Neural cell (in vitro differentiated cells): ENCODE measurements around the gene ISG20. TPM values are rescaled to one million over a fixed set of nuclear protein-coding genes. Genes with fewer than 3 reads are reported as not detected.

Experiments
- H2AFZ ChIP-seq: fragments of 200-600, 300-800 bp; sonication (generic), shearing (Covaris generic); 2 replicates; pipeline ENCODE4 v1.6.0; 2014; ENCODE audit warnings: low read depth, mild to moderate bottlenecking, antibody characterized with exemption, low read length, moderate library complexity
- H3F3A ChIP-seq: fragments of 200-600 bp; shearing (Covaris generic); 2 replicates; pipeline ENCODE4 v1.6.1; 2016; ENCODE audit warnings: mild to moderate bottlenecking, moderate library complexity, mixed read lengths, antibody characterized with exemption, low read length; ENCODE audit not compliant: insufficient read depth, poor library complexity, severe bottlenecking
- H3K27ac ChIP-seq: fragments of 200-600, 300-800 bp; sonication (generic), shearing (Covaris generic); 2 replicates; pipeline ENCODE4 v1.5.1; 2014; ENCODE audit warnings: mild to moderate bottlenecking, low read length, moderate library complexity
- H3K27me3 ChIP-seq: fragments of 300-800, 200-600 bp; sonication (generic), shearing (Covaris generic); 2 replicates; pipeline ENCODE4 v1.6.0; 2014; ENCODE audit warnings: mild to moderate bottlenecking, low read depth, low read length, moderate library complexity; ENCODE audit not compliant: insufficient read depth
- H3K36me3 ChIP-seq: fragments of 300-800, 200-600 bp; sonication (generic), shearing (Covaris generic); 2 replicates; pipeline ENCODE4 v1.5.1; 2014; ENCODE audit warnings: mild to moderate bottlenecking, antibody characterized with exemption, low read length, moderate library complexity; ENCODE audit not compliant: insufficient read depth
- H3K4me2 ChIP-seq: fragments of 300-800, 200-600 bp; sonication (generic), shearing (Covaris generic); 2 replicates; pipeline ENCODE4 v1.6.0; 2014; ENCODE audit warnings: mild to moderate bottlenecking, low read length
- H3K4me3 ChIP-seq: fragments of 300-800, 200-600 bp; sonication (generic), shearing (Covaris generic); 2 replicates; pipeline ENCODE4 v1.5.1; 2014; ENCODE audit warnings: mild to moderate bottlenecking, low read length, moderate library complexity
- H3K79me2 ChIP-seq: fragments of 200-600 bp; shearing (Covaris generic); replicated peaks from 2 replicates; pipeline ENCODE4 v1.6.0; 2014; ENCODE audit warnings: mild to moderate bottlenecking, low read length, moderate library complexity; ENCODE audit not compliant: insufficient read depth
- H3K9ac ChIP-seq: fragments of 300-800, 200-600 bp; sonication (generic), shearing (Covaris generic); 2 replicates; pipeline ENCODE4 v1.6.1; 2016; ENCODE audit warnings: mild to moderate bottlenecking, low read length, mixed read lengths
- H3K9me2 ChIP-seq: fragments of 200-600 bp; shearing (Covaris generic); 2 replicates; pipeline ENCODE4 v1.6.1; 2016; ENCODE audit warnings: mild to moderate bottlenecking, low read length, mixed read lengths; ENCODE audit not compliant: insufficient read depth
- H3K9me3 ChIP-seq: fragments of 200-600, 300-800 bp; sonication (generic), shearing (Covaris generic); 2 replicates; pipeline ENCODE4 v1.6.1; 2016; ENCODE audit warnings: mild to moderate bottlenecking, mixed run types, low read length, moderate library complexity, mixed read lengths
- H4K20me1 ChIP-seq: fragments of 200-600 bp; shearing (Covaris generic); 2 replicates; pipeline ENCODE4 v1.6.1; 2016; ENCODE audit warnings: mild to moderate bottlenecking, mixed run types; ENCODE audit not compliant: insufficient read depth
- EP300 ChIP-seq: fragments of 450-650 bp; conservative IDR thresholded peaks from 2 replicates; pipeline ENCODE4 v1.6.1; 2014; ENCODE audit warnings: antibody characterized with exemption, mild to moderate bottlenecking, moderate library complexity; ENCODE audit not compliant: poor library complexity, severe bottlenecking
- EZH2 ChIP-seq: fragments of 200-600, 300-800 bp; shearing (Covaris generic), sonication (generic); IDR thresholded peaks from 2 replicates; pipeline ENCODE4 v1.6.1; 2014; ENCODE audit warnings: antibody characterized with exemption, low read length, borderline replicate concordance, mild to moderate bottlenecking; ENCODE audit not compliant: insufficient read depth, poor library complexity, severe bottlenecking
- MXI1 ChIP-seq: fragments of 450-650 bp; conservative IDR thresholded peaks from 2 replicates; pipeline ENCODE4 v1.6.1; 2014; ENCODE audit warnings: antibody characterized with exemption, mild to moderate bottlenecking; ENCODE audit not compliant: poor library complexity, severe bottlenecking
- POLR2AphosphoS5 ChIP-seq: IDR thresholded peaks from 2 replicates; pipeline ENCODE4 v1.6.1; 2012
- RAD21 ChIP-seq: fragments of 450-650 bp; conservative IDR thresholded peaks from 2 replicates; pipeline ENCODE4 v1.6.1; 2014; ENCODE audit warnings: antibody characterized with exemption, mild to moderate bottlenecking, moderate library complexity
- SMC3 ChIP-seq: fragments of 450-650 bp; conservative IDR thresholded peaks from 2 replicates; pipeline ENCODE4 v1.6.1; 2014; ENCODE audit warnings: antibody characterized with exemption, mild to moderate bottlenecking, moderate library complexity; ENCODE audit not compliant: poor library complexity
- TAF1 ChIP-seq: IDR thresholded peaks from 2 replicates; pipeline ENCODE4 v1.6.1; 2012; ENCODE audit warnings: low read depth
- polyA plus RNA-seq: library from polyadenylated mRNA; depleted of rRNA; stranded (reverse); fragments of >200 nt; gene quantifications from 2 replicates; pipeline ENCODE4 v1.2.3, GENCODE V29; 2014
- TF ChIP-seq, protein P1 (sequence below): IDR thresholded peaks from 2 replicates; pipeline ENCODE4 v1.6.1; 2012; ENCODE audit warnings: borderline replicate concordance
- TF ChIP-seq, protein P2 (sequence below): fragments of 450-650 bp; IDR thresholded peaks from 2 replicates; pipeline ENCODE4 v1.5.1; 2014; ENCODE audit warnings: antibody characterized with exemption, mild to moderate bottlenecking, moderate library complexity; ENCODE audit not compliant: poor library complexity, severe bottlenecking

ISG20 gene
- polyA plus RNA-seq, 1 donor from 2014 or later = 0.88 TPM

DNA sequence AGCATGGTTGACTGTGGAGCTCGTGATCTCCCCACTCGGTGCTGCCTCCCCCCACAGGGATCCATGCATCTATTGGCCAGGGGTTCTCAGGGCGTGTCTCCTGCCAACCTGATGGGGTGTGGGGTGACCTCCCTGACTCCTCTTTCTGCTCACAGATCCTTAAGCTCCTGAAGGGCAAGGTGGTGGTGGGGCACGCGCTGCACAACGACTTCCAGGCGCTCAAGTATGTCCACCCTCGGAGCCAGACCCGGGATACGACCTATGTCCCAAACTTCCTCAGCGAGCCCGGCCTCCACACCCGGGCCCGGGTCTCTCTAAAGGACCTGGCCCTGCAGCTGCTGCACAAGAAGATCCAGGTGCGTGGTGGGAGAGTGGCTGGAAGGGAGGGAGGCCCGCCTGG, 9.7 kb upstream of the ISG20 start:
- Histone ChIP-seq H3K9me2 (no peaks in the 10 kb centered on the region), H3K4me3 (no peak overlapping the region), H3K79me2 (peaks cover 30% of the 10 kb centered on the region), H3K36me3 (peaks cover 8% of the 10 kb centered on the region), H3K27ac (no peak overlapping the region), H3F3A (no peaks in the 10 kb centered on the region), H4K20me1 (no peaks in the 10 kb centered on the region), H3K27me3 (no peaks in the 10 kb centered on the region), H3K9ac (no peak overlapping the region), H3K4me2 (no peak overlapping the region), H3K9me3 (no peaks in the 10 kb centered on the region), H2AFZ (no peak overlapping the region)
- TF ChIP-seq, protein P1, sequence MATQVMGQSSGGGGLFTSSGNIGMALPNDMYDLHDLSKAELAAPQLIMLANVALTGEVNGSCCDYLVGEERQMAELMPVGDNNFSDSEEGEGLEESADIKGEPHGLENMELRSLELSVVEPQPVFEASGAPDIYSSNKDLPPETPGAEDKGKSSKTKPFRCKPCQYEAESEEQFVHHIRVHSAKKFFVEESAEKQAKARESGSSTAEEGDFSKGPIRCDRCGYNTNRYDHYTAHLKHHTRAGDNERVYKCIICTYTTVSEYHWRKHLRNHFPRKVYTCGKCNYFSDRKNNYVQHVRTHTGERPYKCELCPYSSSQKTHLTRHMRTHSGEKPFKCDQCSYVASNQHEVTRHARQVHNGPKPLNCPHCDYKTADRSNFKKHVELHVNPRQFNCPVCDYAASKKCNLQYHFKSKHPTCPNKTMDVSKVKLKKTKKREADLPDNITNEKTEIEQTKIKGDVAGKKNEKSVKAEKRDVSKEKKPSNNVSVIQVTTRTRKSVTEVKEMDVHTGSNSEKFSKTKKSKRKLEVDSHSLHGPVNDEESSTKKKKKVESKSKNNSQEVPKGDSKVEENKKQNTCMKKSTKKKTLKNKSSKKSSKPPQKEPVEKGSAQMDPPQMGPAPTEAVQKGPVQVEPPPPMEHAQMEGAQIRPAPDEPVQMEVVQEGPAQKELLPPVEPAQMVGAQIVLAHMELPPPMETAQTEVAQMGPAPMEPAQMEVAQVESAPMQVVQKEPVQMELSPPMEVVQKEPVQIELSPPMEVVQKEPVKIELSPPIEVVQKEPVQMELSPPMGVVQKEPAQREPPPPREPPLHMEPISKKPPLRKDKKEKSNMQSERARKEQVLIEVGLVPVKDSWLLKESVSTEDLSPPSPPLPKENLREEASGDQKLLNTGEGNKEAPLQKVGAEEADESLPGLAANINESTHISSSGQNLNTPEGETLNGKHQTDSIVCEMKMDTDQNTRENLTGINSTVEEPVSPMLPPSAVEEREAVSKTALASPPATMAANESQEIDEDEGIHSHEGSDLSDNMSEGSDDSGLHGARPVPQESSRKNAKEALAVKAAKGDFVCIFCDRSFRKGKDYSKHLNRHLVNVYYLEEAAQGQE = no peak
- no peak for TF ChIP-seq TAF1
- TF ChIP-seq POLR2AphosphoS5 = no peak
- no peak for TF ChIP-seq EZH2
- no peak for TF ChIP-seq MXI1
- no peak for TF ChIP-seq RAD21
- no peak for TF ChIP-seq EP300
- no peak for TF ChIP-seq SMC3
- TF ChIP-seq, protein P2, sequence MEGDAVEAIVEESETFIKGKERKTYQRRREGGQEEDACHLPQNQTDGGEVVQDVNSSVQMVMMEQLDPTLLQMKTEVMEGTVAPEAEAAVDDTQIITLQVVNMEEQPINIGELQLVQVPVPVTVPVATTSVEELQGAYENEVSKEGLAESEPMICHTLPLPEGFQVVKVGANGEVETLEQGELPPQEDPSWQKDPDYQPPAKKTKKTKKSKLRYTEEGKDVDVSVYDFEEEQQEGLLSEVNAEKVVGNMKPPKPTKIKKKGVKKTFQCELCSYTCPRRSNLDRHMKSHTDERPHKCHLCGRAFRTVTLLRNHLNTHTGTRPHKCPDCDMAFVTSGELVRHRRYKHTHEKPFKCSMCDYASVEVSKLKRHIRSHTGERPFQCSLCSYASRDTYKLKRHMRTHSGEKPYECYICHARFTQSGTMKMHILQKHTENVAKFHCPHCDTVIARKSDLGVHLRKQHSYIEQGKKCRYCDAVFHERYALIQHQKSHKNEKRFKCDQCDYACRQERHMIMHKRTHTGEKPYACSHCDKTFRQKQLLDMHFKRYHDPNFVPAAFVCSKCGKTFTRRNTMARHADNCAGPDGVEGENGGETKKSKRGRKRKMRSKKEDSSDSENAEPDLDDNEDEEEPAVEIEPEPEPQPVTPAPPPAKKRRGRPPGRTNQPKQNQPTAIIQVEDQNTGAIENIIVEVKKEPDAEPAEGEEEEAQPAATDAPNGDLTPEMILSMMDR = no peak

DNA sequence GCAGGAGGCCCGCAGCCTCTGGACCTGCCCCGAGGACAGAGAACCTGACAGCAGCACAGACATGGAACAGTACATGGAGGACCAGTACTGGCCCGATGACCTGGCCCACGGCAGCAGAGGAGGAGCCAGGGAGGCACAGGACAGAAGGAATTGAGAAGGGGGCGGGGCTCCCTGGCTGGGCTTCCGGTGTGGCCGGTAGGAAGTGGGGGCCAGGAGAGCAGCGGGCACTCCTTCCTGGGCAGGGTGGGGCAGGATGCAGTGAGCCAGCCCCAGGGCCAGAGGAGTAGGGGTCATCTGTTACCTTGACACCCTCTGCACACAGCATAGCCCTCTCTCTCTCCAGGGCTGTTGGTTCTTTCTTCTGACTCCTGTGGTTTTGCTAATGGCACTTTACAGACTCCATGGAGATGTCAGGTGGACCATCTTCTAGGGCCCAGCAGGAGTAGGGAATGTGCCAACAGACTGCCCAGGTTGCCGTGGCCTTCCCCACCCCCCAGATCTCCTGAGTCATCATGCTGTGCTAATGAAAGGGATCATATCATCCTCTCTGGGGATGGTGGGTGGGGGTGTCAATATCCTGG, 8.6 kb upstream of the ISG20 start:
- Histone ChIP-seq H3K4me2 (no peak overlapping the region), H3K9me2 (no peaks in the 10 kb centered on the region), H3K9ac (no peak overlapping the region), H3F3A (no peaks in the 10 kb centered on the region), H3K4me3 (no peak overlapping the region), H2AFZ (no peak overlapping the region), H3K36me3 (peaks cover 8% of the 10 kb centered on the region), H4K20me1 (no peaks in the 10 kb centered on the region), H3K27me3 (no peaks in the 10 kb centered on the region), H3K27ac (no peak overlapping the region), H3K79me2 (peaks cover 19% of the 10 kb centered on the region), H3K9me3 (no peaks in the 10 kb centered on the region)
- no peak for TF ChIP-seq TAF1
- TF ChIP-seq POLR2AphosphoS5 = no peak
- TF ChIP-seq, protein P1 = no peak
- TF ChIP-seq EZH2 = no peak
- no peak for TF ChIP-seq RAD21
- TF ChIP-seq SMC3 = no peak
- TF ChIP-seq, protein P2 = no peak
- TF ChIP-seq EP300 = no peak
- TF ChIP-seq MXI1 = no peak
